Prostate gland (tissue), 2 donors: ENCODE data around the gene FLNC. TPM values are rescaled to one million over a fixed set of nuclear protein-coding genes. Genes with fewer than 3 reads are reported as not detected.

Source experiments
- DNase-seq: peaks from one replicate; pipeline ENCODE4 v3.0.0-alpha.2; 2019; ENCODE audit warnings: low spot score
- H3K27ac ChIP-seq, 2 donors: fragments of 200-600 bp; sonication (generic); 2 replicates each; pipeline ENCODE4 v1.5.1; 2017 to 2019
- H3K27me3 ChIP-seq: fragments of 200-600 bp; sonication (generic); replicated peaks from 2 replicates; pipeline ENCODE4 v1.5.1; 2019; ENCODE audit not compliant: insufficient read depth
- H3K36me3 ChIP-seq, 2 donors: fragments of 200-600 bp; sonication (generic); 1 replicate in 1 of 2; 2 replicates in 1 of 2; pipeline versions ENCODE4 v1.5.1 to v1.8.1; 2017 to 2019
- H3K4me1 ChIP-seq: fragments of 200-600 bp; sonication (generic); replicated peaks from 2 replicates; pipeline ENCODE4 v1.5.1; 2019
- H3K4me3 ChIP-seq, 2 donors: fragments of 200-600 bp; sonication (generic); 2 replicates each; pipeline ENCODE4 v1.5.1; 2017 to 2019
- H3K9me3 ChIP-seq: fragments of 200-600 bp; sonication (generic); 2 replicates; pipeline ENCODE4 v1.5.1; 2017
- POLR2A ChIP-seq: fragments of 450-650 bp; IDR thresholded peaks from one replicate; pipeline ENCODE4 v1.6.1; 2016; ENCODE audit warnings: antibody characterized with exemption, mild to moderate bottlenecking
- POLR2AphosphoS5 ChIP-seq: sonication (generic); formaldehyde crosslinking; IDR thresholded peaks from one replicate; pipeline ENCODE4 v1.6.1; 2017; ENCODE audit warnings: antibody characterized with exemption
- WGBS: methylation state at CpG from one replicate; pipeline ENCODE4 v1.1.5; 2018; 5-methylcytosine and 5-hydroxymethylcytosine counted together
- intact Hi-C: fragments of 100-400 bp; cut with DNase I; formaldehyde crosslinking; loops from one replicate; pipeline ENCODE4 v1.14.2; 2022
- total RNA-seq, 2 donors: library from RNA; depleted of rRNA; stranded (reverse); fragments of >200 nt; gene quantifications; one replicate each; pipeline ENCODE4 v1.1.0, GENCODE V29; 2016
- TF ChIP-seq, protein P1 (sequence below), 4 experiments: fragments of 200-600 bp in 2 of 4; fragments of 450-650 bp in 2 of 4; sonication (generic) in 2 of 4; IDR thresholded peaks; 1 replicate in 3 of 4; 2 replicates in 1 of 4; pipeline ENCODE4 v1.5.1; 2016 to 2019; ENCODE audit warnings: antibody characterized with exemption in 4 of 4, mild to moderate bottlenecking in 2 of 4, moderate library complexity in 2 of 4

FLNC gene
- total RNA-seq, 2 donors from 2014 or later = 104 to 150 TPM

DNA sequence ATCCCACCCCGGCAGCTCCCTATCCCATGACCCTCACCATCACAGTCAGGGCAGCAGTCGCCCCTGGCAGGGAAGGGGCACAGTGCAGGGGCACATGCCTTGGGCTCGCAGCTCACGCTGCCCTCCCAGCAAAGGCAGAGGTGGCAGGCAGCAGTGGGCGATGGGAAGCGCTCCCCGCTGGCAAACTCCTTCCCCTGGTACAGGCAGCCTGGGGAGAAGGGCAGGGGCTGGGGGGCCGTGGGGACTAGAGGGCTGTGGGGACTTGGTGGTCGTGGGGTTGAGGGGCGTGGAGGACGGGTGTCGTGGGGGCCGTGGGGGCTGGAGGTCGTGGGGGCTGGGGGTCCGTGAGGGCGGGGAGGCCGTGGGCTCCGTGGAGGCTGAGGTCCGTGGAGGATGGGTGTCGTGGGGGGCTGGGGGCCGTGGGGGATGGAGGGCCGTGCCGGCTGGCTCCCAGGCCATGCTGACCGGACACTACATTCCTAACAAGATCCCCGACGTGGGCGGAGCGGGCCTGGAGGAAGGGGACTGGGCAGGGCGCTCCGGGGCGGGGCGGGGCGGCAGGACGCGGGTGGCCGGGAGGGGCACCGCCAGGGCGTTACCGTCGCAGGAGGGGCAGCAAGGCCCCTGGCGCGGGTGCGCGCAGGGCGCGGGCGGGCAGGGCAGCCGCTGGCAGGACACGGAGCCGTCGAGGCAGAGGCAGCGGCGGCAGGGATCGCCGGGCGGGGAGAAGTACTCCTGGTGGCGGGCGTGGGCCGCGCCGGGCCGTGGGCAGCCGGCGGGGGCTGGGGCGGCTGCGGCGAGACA lies 60.3 kb downstream of the FLNC start:
- intact Hi-C loops = no loop called here
- H3K27ac ChIP-seq = no peak overlapping the region
- no peaks in the 10 kb centered on the region for H3K4me1 ChIP-seq
- no peak for DNase-seq
- TF ChIP-seq, protein P1, sequence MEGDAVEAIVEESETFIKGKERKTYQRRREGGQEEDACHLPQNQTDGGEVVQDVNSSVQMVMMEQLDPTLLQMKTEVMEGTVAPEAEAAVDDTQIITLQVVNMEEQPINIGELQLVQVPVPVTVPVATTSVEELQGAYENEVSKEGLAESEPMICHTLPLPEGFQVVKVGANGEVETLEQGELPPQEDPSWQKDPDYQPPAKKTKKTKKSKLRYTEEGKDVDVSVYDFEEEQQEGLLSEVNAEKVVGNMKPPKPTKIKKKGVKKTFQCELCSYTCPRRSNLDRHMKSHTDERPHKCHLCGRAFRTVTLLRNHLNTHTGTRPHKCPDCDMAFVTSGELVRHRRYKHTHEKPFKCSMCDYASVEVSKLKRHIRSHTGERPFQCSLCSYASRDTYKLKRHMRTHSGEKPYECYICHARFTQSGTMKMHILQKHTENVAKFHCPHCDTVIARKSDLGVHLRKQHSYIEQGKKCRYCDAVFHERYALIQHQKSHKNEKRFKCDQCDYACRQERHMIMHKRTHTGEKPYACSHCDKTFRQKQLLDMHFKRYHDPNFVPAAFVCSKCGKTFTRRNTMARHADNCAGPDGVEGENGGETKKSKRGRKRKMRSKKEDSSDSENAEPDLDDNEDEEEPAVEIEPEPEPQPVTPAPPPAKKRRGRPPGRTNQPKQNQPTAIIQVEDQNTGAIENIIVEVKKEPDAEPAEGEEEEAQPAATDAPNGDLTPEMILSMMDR (IDR thresholded peaks at IDR 0.05) = no peak
- no peak for TF ChIP-seq POLR2AphosphoS5
- TF ChIP-seq POLR2A = no peak
- WGBS = 50% methylated on average over 59 of the region's 67 CpGs
- H3K9me3 ChIP-seq = no peaks in the 10 kb centered on the region
- no peaks in the 10 kb centered on the region for H3K27me3 ChIP-seq
- H3K36me3 ChIP-seq = no peaks in the 10 kb centered on the region
- peak overlapping the region; percentile 10 to 26 for H3K4me3 ChIP-seq

DNA sequence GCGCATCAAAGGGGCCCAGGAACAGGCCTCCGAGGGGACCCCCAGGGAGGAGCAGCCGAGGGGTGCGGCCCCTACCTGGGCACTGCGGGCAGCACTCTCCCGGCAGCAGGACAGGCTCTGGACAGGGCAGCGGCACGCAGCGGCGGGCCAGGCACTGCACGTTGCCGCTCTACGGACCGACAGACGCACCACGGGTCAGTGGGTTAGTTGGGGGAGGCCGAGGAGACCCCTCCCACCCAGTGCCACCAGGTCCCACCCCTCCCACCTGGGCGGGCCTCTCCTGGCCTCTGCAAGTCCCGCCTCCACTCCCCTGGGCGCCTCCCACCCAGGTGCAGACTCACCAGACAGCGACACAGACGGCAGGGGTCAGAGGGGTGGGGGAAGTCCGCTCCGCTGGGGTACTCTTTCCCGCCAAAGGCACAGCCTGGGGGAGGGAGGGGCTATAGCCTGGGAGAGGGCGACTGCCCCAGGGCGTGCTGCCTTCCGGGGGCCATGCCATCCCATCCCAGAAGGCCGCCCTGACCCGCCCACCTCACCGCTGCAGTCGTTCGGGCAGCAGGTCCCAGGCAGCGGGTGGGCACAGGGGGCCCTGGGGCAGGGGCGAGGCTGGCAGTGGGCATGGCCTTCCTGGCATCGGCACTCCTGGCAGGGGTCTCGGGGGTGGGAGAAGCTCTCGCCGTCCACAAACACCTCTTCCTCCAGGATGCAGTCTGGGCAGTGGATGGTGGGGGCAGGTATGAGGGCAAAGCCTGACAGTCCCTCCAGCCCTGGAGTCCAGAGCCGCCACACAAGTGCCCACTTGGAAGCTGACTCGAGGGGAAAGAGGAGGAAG lies 61.1 kb downstream of the FLNC start:
- no peaks in the 10 kb centered on the region for H3K4me1 ChIP-seq
- no peaks in the 10 kb centered on the region for H3K36me3 ChIP-seq
- intact Hi-C loops = no loop called here
- TF ChIP-seq POLR2A (no peak), POLR2AphosphoS5 (no peak)
- TF ChIP-seq, protein P1 (IDR thresholded peaks at IDR 0.05) = no peak
- WGBS = 40% methylated on average over 35 of the region's 41 CpGs
- peak overlapping the region; percentile 10 to 26 for H3K4me3 ChIP-seq
- no peak for DNase-seq
- no peaks in the 10 kb centered on the region for H3K9me3 ChIP-seq
- H3K27me3 ChIP-seq = no peaks in the 10 kb centered on the region
- no peak overlapping the region for H3K27ac ChIP-seq

DNA sequence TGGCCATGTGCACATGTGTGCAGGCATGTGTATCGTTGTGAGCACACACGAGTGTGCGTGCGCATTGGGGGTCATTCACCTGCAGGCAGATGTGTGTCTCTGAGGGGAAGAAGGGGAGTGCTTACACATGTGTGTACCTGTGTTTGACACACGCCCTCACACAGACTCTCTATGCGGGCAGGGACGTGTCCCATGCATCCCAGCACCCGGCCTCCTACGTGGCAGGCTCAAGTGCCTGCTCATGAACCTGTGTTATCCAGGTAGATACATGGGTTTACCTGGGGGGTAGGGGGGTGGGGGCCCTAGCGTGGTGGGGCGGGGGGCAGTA lies 61.7 kb downstream of the FLNC start:
- WGBS = 86% methylated on average over 11 of the region's 11 CpGs

GRCh38 chr7:128892521-128893250 lies 62.5 kb downstream of the FLNC start:
- Histone ChIP-seq H3K27me3 (no peaks in the 10 kb centered on the region), H3K9me3 (no peaks in the 10 kb centered on the region), H3K27ac (no peak overlapping the region), H3K4me3 (no peak overlapping the region), H3K4me1 (no peaks in the 10 kb centered on the region), H3K36me3 (no peaks in the 10 kb centered on the region)
- no peak for DNase-seq
- WGBS = 80% methylated on average over 13 of the region's 13 CpGs
- intact Hi-C loops = no loop called here
- no peak for TF ChIP-seq POLR2A
- TF ChIP-seq, protein P1 (IDR thresholded peaks at IDR 0.05) = no peak
- TF ChIP-seq POLR2AphosphoS5 = no peak

More for the DNA sequence above, 61.7 kb downstream of the FLNC start:
- H3K27ac ChIP-seq = no peak overlapping the region
- no peak for DNase-seq
- no peaks in the 10 kb centered on the region for H3K36me3 ChIP-seq
- TF ChIP-seq, protein P1 (IDR thresholded peaks at IDR 0.05) = no peak
- no peak for TF ChIP-seq POLR2A
- TF ChIP-seq POLR2AphosphoS5 = no peak
- H3K4me3 ChIP-seq = no peak overlapping the region
- intact Hi-C loops = no loop called here
- no peaks in the 10 kb centered on the region for H3K9me3 ChIP-seq
- no peaks in the 10 kb centered on the region for H3K27me3 ChIP-seq
- H3K4me1 ChIP-seq = no peaks in the 10 kb centered on the region
